Left colon (tissue), 2 donors: ENCODE results near the gene MEOX2. TPM values are rescaled to one million over a fixed set of nuclear protein-coding genes. Genes with fewer than 3 reads are reported as not detected.
A peak's percentile ranks its signal among the peaks of the same experiment; 100 is the strongest.

Source experiments
- ATAC-seq: fragments of 200-7000 bp; cut with Tn5 transposase; one replicate; pipeline ENCODE4 v1.9.1; 2020; ENCODE audit warnings: mild to moderate bottlenecking, moderate library complexity
- DNase-seq, 2 donors: peaks; one replicate each; pipeline ENCODE4 v3.0.0-alpha.2; 2020
- intact Hi-C, 2 donors: fragments of 100-400 bp; cut with DNase I in 1 of 2; cut with micrococcal nuclease in 1 of 2; formaldehyde crosslinking; loops; one replicate each; pipeline versions ENCODE4 v1.11.2 to v1.14.0; 2022; cut with DNase I, micrococcal nuclease
- total RNA-seq, 2 donors: library from RNA; stranded (reverse); fragmentation: NEBNext Ultra II Directional; extraction: Animal tissue kit (Norgen Biotek cat#: 25700); gene quantifications; one replicate each; pipeline ENCODE4 v1.2.1, GENCODE V29; 2021
- donor health status: DM: no; HTN: no; CAD: no.
- donor health status: DM: yes; HTN: yes; CAD: no.

MEOX2 gene
- total RNA-seq, 2 donors from 2014 or later = 0.37 to 1.6 TPM

DNA sequence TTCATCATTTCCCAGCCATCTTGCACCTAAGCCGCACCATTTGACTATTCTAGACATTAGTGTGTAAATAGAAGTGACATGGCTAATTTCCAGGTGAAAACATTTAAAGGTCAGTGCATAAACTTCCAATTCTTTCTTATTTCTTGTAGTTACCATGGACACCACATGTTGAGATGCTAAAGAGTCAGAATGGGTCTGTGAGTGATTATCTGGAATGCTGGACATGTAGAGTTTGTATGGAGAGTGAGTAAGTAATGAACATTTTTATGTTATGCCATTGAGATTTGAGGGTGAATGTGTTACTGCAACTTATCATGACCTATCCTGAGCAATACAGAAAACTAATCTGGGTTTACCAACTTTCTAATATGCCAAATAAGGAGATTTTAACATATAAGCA is 60.4 kb downstream of the MEOX2 start:
- ATAC-seq = no peak
- intact Hi-C loops = no loop called here
- no peak for DNase-seq

DNA sequence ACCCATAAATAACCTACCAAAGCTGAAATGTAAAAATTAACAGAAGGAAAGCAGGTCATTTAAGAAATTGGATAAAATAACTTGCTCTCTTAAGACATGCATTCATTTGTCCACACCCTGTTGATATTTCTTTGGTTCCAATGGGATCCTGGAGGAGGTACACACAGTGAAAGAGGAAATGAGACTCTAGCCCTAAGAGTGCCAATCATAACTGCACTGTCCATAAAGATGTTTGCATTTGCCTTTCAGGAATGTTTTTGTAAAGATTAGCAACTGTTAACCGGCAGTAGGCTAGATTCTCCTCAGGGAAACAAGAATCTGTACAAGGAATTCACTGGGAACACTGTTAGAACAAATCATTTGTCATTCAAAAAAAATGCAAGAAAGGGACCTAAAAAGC is 61.0 kb downstream of the MEOX2 start:
- ATAC-seq (peak; percentile 66), DNase-seq (no peak)
- intact Hi-C loops = no loop called here

DNA sequence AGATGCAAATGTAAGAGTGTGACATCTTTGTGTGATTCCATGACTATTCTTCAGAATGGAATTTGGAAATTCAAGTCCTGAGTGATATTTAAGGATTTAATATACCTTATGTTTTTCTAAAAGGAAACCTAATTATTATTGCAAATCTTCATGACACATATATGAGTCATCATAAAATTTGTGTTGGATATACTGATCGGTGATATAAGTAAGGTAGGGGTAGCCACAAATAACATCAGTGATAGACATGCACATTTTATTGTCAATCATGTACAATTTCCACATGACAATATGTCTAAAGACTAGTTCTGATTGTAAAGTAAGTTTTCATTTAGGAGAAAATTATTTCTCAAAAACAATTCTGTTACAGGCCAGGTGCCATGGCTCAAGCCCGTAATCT is 65.0 kb downstream of the MEOX2 start:
- no peak for ATAC-seq
- intact Hi-C loops = no loop called here
- DNase-seq = no peak

DNA sequence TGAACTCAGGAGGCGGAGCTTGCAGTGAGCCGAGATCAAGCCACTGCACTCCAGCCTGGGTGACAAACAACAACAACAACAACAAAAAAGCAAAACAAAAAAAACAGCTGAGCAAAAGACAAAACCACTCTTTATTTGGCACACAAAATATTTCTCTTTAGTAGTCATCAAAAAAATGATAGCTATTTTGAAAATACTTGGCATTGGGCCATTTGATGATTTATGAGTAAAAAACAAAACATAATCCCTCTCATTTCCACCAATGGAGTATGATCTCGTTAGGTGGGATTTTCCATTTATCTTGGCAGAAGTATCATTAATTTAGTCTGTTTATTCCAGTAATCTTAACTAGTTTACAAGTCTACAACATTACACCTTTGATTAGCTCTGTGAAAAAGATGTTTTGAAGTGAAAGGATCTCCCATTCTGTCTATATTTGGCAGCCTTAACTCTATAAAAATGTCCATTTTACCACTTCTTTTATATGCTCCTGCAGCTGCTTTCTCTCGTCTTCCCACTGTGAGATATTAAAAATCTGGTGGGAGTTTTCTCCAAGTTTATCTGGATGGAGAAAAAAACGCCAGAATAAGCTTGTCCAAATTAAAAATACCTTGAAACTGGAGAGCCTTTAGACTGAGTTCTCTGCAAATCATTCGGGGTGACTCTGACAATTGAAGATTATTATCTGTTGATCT is 65.8 kb downstream of the MEOX2 start:
- ATAC-seq = no peak
- no peak for DNase-seq
- intact Hi-C loops = no loop called here

DNA sequence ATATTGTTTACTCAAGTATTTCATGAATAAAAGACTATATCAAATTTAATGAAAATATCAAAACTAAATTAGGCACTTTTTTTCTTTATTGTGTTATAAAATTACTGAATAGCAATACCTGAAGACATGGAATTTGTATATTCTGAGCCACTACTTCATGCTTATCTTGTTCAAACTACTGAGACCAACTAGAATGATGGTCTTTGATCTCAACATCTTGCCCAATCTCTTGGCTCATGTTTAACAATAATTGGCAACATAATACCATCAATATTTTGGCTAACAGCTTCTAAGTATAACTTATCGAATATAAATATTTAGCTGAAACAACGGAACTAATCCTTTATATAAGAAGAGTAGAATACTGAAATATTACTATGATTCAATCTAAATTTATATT is 68.2 kb downstream of the MEOX2 start:
- DNase-seq = no peak
- intact Hi-C loops = no loop called here
- ATAC-seq = no peak

DNA sequence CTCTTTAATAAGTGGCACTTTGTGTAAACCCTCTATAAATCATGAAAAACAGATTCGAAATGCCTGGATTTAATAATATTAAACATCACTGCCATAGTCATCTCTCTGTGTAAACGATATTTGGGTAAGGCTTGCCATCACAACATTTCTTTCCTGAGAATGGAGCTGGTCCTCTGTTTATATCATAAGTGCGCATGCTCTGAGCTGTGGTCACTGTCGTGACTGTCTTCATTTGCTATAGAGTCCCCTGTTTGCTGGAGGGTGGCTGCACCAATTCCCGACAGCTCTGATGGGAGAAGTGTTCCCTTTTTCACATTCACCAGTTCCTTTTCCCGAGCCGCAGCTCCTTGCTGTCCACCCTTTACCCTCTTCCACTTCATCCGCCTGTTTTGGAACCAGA is 74.3 kb downstream of the MEOX2 start:
- intact Hi-C loops = no loop called here
- ATAC-seq (no peak), DNase-seq (no peak)

DNA sequence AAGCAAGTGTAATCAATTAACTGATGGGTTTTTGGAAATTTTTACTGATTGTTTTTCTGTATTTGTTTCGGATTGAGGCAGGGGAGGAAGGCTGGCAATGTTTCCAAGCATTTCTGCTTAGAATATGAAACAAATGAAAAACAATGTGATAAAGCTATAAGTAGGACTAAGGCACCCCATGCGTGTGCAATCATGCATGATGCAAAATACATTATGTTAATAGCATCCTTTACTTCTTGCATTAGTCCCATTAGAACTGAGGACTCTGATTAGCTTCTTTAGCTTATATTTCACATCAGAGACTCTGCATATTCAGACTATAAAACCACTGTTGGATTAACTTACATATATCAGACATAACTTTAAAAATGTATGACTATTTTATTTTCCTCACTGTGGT is 76.0 kb downstream of the MEOX2 start:
- no peak for DNase-seq
- no peak for ATAC-seq
- intact Hi-C loops = no loop called here

DNA sequence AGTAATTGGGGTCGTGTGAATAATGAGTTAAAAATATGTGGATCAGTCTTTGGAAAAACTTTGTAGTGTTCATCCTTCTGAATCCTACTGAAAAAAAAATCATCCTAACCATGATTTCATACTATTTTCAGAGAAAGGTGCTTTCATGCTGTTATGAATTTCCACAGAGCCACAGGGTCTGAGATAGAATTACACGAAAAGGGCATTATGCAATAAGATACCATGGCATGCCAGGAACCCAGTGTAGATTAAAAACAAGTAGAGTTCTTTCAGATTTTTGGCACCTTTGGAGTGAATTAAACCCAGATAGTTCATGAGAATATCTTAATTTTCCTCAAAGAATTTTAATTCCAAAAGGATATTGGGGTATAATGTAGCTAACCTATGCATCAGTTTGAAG is 77.2 kb downstream of the MEOX2 start:
- DNase-seq (no peak), ATAC-seq (no peak)
- intact Hi-C loops = no loop called here

DNA sequence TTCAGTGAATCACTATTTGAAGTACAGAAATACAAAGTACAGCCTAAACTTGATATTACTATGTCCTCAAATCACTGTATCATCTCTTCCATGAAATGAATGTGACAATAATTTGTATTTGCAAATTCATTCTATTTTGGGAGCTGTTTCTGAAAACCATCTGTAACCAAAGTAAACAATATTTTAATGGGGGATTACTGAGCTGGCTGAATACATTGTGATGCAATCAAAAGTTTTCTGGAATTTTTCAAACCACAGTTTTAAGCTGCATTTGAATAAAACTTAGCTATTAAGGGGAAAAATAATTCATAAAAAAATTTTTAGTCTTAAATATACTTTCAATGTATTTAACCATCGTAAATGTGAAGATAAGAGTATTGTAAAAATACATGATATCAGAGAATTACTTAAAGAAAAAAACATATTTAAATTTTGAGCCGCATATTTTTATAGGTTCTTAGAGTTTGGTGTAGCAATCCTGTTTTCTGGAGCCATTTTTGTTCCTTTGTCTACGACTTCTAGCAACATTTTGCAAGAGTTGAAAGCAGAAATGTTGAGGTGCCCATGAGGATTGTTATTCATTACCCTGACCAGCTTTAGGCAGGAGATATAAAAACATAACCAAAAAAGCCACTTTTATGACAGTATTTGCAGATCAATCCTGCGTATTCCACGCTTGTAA is 78.8 kb downstream of the MEOX2 start:
- no peak for ATAC-seq
- intact Hi-C loops = no loop called here
- no peak for DNase-seq

DNA sequence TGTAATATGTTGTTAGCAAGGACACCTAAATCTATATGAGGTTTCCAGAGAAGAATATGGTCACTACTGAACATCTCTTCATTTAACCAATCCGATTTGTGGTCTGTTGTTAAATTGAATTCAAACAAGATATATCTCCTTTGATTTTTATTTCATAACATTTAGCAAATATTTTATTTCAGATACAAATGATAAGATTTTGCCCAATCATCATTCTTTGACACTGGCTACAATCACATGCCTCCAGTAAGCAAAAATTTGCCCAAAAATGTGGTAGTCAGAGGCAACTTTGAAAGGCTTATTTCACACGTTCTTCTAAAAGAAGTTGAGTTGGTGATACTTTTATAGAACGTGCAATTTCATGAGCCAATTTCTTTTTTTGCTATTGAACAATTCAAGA is 79.9 kb downstream of the MEOX2 start:
- DNase-seq (no peak), ATAC-seq (no peak)
- intact Hi-C loops = no loop called here

DNA sequence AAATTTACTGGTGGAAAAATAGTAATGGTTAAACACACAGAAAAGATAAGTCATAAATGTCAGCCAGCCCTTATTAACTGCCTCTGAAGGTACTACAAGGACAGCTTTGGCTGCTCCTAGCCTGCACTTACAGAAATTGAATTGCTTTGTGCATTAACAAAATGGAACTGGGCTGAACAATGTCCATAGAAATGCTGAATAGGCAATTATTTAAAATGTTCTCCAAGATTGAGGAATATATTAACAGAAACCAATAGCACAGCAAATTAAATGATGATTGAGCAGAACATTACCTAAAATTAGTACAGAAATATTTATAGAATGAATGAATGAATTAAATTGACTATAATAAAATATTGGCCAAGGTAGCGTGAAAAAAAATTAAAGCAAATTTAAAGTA is 82.3 kb downstream of the MEOX2 start:
- intact Hi-C loops = no loop called here
- DNase-seq (no peak), ATAC-seq (no peak)

DNA sequence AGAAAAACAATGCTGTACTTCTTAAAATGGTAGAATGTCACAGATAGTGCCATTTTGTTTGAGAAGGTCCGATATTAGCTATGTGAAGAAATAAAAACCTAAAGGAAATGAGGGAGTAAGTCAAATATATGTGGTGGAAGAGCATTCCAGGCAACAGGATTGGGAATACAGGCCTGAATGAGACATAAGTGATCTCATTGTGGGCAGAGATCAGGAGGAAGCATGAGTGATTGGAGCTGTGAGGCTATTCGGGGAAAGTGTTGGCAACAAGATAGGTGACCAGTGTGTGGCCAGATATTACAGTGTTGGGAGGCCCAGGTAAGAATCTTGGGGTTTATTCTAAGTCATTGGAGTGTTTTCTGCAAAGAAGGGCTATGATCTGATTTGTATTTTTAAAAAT is 83.4 kb downstream of the MEOX2 start:
- intact Hi-C loops = no loop called here
- no peak for ATAC-seq
- DNase-seq = no peak

DNA sequence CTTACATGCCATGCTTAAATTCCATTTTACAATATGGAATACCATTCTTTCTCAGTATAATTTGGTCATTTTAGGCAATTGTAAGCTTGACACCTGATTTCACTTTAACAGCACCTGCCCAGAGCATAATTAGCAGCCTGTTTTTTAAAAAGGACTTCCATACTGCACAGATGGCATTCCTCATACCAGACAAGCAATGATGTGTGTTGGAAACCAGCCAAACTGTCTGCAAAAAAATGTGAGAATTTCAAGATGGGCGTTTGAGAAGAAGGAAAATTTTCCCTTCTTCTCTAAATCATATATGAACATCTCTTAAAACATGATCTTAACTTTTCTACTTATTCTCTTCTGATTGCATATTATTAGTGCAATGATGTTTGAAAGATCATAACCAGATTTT is 84.2 kb downstream of the MEOX2 start:
- intact Hi-C loops = no loop called here
- no peak for ATAC-seq

DNA sequence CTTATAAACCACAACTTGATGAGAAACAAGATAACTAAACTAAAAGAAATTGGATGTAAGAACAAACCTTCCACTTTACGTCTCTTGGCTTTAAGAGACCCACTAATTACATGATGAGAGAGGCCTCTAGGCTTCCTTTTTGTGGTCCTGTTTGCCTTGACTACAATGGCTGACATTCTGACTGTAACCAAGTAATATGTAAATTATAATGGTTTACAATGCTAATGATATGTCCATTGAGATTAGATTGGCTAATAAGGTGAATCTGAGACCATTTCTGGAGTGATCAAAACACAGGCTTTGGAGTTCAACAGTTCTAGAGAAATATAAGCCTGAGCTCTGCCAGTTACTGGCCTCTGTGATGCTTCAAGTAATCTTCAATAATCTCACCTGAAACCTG is 85.3 kb downstream of the MEOX2 start:
- ATAC-seq = no peak
- DNase-seq = no peak
- intact Hi-C loops = no loop called here

More for the DNA sequence above, 84.2 kb downstream of the MEOX2 start:
- no peak for DNase-seq

DNA sequence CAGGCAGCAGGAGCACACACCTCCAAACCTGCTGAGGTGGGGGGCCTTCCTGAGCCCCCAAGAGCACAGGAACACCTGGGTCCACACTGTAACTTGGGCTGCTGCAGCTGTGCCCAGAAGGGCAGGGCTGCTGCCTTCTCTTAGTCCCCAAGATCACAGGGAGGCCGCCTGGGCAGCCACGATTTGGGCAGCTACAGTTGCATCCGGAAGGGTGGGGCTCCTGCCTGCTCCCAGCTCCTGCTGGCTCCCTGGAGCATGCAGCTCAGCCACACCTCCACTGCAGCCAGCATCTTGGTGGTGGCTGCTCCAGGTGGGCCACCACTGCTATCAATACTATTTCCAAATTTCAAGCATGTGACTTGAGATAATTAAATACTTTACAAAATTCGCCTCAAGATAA is 86.2 kb downstream of the MEOX2 start:
- intact Hi-C loops = no loop called here
- ATAC-seq (no peak), DNase-seq (no peak)

DNA sequence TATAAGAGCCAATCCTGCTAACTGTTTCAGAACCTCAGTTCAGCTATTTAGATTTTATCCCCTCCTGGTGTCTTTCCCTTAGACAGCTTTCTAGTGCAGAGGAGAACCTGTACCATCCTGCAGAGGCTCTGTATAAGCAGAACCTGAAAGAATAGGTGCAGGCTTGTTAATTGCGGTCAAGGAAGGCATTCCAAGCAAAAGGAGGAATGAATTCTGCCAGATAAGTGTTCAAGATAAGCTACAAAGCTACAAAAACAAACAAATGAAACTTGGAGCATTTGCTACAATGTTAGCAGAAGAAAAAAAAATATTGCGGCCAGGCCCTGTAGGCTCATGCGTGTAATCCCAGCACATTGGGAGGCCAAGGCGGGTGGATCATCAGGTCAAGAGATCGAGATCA is 92.0 kb downstream of the MEOX2 start:
- ATAC-seq (no peak), DNase-seq (no peak)
- intact Hi-C loops = no loop called here

DNA sequence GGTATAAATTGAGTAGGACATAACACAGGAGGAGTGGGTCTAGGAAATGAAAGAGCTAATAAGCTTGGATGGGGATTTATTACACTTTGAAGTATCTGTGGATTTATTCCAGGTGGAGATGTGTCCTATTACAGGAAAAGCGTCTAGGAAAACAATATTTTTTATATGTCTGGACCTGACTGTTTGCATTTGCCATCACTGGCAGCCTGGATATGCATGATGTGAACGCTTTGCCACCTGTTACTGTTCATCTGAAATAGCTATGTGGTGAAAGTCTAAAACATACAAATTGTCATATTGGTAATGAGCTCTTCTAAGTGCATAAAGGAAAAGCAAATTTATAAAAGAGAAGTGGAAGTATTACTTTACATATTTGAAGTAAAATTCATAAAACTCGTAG is 93.1 kb downstream of the MEOX2 start:
- no peak for ATAC-seq
- intact Hi-C loops = no loop called here
- DNase-seq = no peak

DNA sequence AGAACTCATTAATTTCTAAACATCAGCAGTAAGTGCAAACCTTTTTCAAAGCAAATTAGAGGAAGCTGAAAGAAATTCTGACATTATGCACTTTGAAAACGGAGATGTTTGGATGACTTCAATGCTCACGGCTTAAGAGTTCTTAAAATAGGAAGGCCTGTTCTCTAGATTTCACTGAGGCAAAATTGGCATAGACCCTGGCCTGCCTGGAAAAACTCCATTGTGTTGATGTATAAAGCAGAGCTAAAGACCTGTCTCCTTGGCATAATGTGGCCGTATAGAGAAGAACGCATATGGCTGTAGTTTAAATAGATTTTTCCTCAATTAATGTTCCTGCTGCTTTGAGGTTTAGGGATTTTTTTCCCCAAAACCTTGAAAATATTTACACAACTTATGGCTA is 100.2 kb downstream of the MEOX2 start:
- intact Hi-C loops = no loop called here
- ATAC-seq (no peak), DNase-seq (no peak)

DNA sequence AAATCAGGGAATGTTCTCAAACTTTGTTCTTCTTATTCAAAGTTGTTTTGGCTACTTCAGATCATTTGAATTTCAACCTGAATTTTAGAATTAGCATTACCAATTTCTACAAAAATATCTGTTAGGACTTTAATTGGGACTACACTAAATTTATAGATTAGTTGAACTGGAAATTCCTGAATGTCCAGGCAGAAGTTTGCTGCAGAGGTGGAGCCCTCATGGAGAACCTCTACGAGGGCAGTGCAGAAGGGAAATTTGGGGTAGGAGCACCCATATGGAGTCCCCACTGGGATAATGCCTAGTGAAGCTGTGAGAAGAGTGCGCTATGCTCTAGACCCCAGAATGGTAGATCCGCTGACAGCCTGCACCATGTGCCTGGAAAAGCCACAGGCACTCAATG is 101.9 kb downstream of the MEOX2 start:
- ATAC-seq (no peak), DNase-seq (no peak)
- intact Hi-C loops = no loop called here

DNA sequence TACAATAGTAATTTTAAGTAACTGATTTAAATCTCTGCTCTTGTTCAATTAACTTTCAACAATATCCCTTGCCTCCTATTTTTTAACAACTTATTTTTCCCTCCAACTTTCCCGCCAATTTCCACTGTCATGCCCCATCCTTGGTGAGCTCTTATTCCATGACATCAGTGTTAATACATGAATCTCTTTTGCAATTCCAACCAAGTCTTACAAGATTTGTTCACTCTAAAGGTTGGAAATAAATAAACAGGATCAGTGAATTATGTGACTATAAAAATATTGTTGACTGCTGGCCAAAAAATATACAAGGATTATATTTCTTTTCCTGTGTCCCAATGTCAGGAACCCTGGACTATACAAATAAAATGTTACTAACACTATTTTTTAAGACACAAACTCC is 103.7 kb downstream of the MEOX2 start:
- intact Hi-C loops = no loop called here
- DNase-seq = no peak
- no peak for ATAC-seq

DNA sequence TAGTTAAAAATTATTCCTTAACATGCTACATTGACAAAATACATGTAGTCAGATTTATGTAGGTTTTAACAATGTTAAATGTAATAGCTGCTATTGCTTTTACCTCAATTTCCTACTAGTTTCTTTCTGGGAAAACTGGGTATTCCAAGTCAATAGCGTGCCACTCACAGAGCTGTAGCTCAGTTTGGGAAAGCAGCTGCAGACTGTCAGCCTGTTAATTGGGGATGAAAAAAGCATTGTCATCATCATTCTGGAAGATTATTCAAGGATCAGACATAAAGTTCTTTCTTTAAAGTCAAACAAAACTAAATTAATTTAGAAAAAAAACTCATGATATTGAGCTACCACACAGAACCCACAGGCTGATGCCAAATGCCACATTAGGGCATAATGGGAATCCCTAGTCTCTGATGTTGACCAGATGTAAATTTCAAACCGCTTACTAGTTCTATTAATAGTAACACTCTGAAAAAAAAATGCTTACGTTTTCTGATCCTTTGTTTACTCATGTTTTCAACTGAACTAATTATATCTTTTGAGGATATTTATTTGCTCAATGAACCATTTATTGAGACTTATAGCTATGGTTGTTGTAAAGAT is 105.0 kb downstream of the MEOX2 start:
- ATAC-seq = no peak

More for the DNA sequence above, 105.0 kb downstream of the MEOX2 start:
- DNase-seq = no peak
- intact Hi-C loops = no loop called here
